ENCODE results near the gene TAF10.

- TF ChIP-seq CTCF (IDR thresholded peaks at IDR 0.05) (no peak), POLR2A (IDR thresholded peaks at IDR 0.05) (no peak)
Measured at GRCh38 chr11:6656584-6656915, 44.5 kb upstream of the TAF10 start.
